Progenitor cell of endocrine pancreas (in vitro differentiated cells): Measurements from ENCODE around the gene ANO2. TPM values are rescaled to one million over a fixed set of nuclear protein-coding genes. Genes with fewer than 3 reads are reported as not detected.

Source experiments
- DNase-seq: peaks from one replicate; pipeline ENCODE4 v3.0.0; 2021; ENCODE audit warnings: low spot score; ENCODE audit not compliant: unreplicated experiment
- H3K27ac Mint-ChIP-seq: 2 replicates; pipeline ENCODE4 v1.8.0; 2021; ENCODE audit warnings: mild to moderate bottlenecking, moderate library complexity, mixed read lengths
- H3K27me3 Mint-ChIP-seq: 2 replicates; pipeline ENCODE4 v1.8.0; 2021; ENCODE audit warnings: mixed read lengths
- H3K36me3 Mint-ChIP-seq: 2 replicates; pipeline ENCODE4 v1.8.0; 2022; ENCODE audit warnings: mixed read lengths; ENCODE audit not compliant: insufficient read depth
- H3K4me1 Mint-ChIP-seq: 2 replicates; pipeline ENCODE4 v1.8.0; 2021; ENCODE audit warnings: low read depth, mixed read lengths
- H3K4me3 Mint-ChIP-seq: 2 replicates; pipeline ENCODE4 v1.8.0; 2021; ENCODE audit warnings: low read depth, mild to moderate bottlenecking, moderate library complexity, mixed read lengths
- H3K9me3 Mint-ChIP-seq: 2 replicates; pipeline ENCODE4 v1.8.0; 2021; ENCODE audit warnings: low read depth, mixed read lengths
- CTCF ChIP-seq: fragments of 200-600 bp; sonication (generic); IDR thresholded peaks from one replicate; pipeline ENCODE4 v1.5.0; 2021; ENCODE audit warnings: antibody characterized with exemption, mild to moderate bottlenecking; ENCODE audit not compliant: unreplicated experiment
- long read RNA-seq: library from polyadenylated mRNA; unstranded; transcript quantifications from one replicate; pipeline ENCODE4 v2.0.0, GENCODE V29; 2020
- total RNA-seq: library from RNA; stranded (reverse); gene quantifications from 2 replicates; pipeline ENCODE4 v1.2.1, GENCODE V29; 2021

Gene ANO2
- total RNA-seq = 2.8 and 3.5 TPM in 2 replicates
- long read RNA-seq = 0 reads

GRCh38 chr12:5945071-5946008 lies at the start of gene ANO2:
TSS of gene ANO2 (minus strand) at chr12:5945259. CDS start at chr12:5945217, 42 bp downstream.
- peak within 1 kb of the TSS; percentile 83 for H3K4me3 Mint-ChIP-seq
- H3K27me3 Mint-ChIP-seq = peaks cover 71% of the 10 kb centered on the region
- H3K27ac Mint-ChIP-seq = peak within 1 kb of the TSS; percentile 79
- TF ChIP-seq CTCF = peak; percentile 20
- H3K4me1 Mint-ChIP-seq = peaks cover 6% of the 10 kb centered on the region
- H3K36me3 Mint-ChIP-seq = no peaks in the 10 kb centered on the region
- no peaks in the 10 kb centered on the region for H3K9me3 Mint-ChIP-seq
- peak; percentile 64 for DNase-seq

- Mint-ChIP-seq H3K4me1 (peaks cover 5% of the 10 kb centered on the region), H3K4me3 (no peak overlapping the region), H3K36me3 (no peaks in the 10 kb centered on the region), H3K9me3 (no peaks in the 10 kb centered on the region), H3K27ac (no peak overlapping the region), H3K27me3 (peaks cover 4% of the 10 kb centered on the region)
- no peak for DNase-seq
- TF ChIP-seq CTCF = no peak
These were observed 44.6 kb upstream of the ANO2 start for GRCh38 chr12:5989621-5990020.

GRCh38 chr12:5988659-5989116 lies 43.6 kb upstream of the ANO2 start:
- Mint-ChIP-seq H3K4me1 (peaks cover 5% of the 10 kb centered on the region), H3K36me3 (no peaks in the 10 kb centered on the region), H3K27ac (no peak overlapping the region), H3K4me3 (no peak overlapping the region), H3K9me3 (no peaks in the 10 kb centered on the region), H3K27me3 (peaks cover 4% of the 10 kb centered on the region)
- peak; percentile 100 for TF ChIP-seq CTCF
- peak; percentile 89 for DNase-seq

GRCh38 chr12:5988088-5988487 lies 43.0 kb upstream of the ANO2 start:
- Mint-ChIP-seq H3K36me3 (no peaks in the 10 kb centered on the region), H3K4me1 (peaks cover 5% of the 10 kb centered on the region), H3K4me3 (no peak overlapping the region), H3K9me3 (no peaks in the 10 kb centered on the region), H3K27ac (no peak overlapping the region), H3K27me3 (peaks cover 4% of the 10 kb centered on the region)
- TF ChIP-seq CTCF = no peak
- DNase-seq = no peak

GRCh38 chr12:5987573-5987972 lies 42.5 kb upstream of the ANO2 start:
- Mint-ChIP-seq H3K9me3 (no peaks in the 10 kb centered on the region), H3K4me1 (peaks cover 5% of the 10 kb centered on the region), H3K4me3 (no peak overlapping the region), H3K36me3 (no peaks in the 10 kb centered on the region), H3K27me3 (peaks cover 4% of the 10 kb centered on the region), H3K27ac (no peak overlapping the region)
- no peak for DNase-seq
- no peak for TF ChIP-seq CTCF
